Measurements from ENCODE around the gene TPM2. TPM values are rescaled to one million over a fixed set of nuclear protein-coding genes. Genes with fewer than 3 reads are reported as not detected.

TPM2 gene
- total RNA-seq, 1 donor from 2014 or later = 1,070 TPM

- no peak for DNase-seq
- H3K9me3 ChIP-seq (replicated peaks) = no peaks in the 10 kb centered on the region
- intact Hi-C loops (cut with micrococcal nuclease) = no loop called here
- no peak overlapping the region for H3K4me3 ChIP-seq
- no peaks in the 10 kb centered on the region for H3K27me3 ChIP-seq (ENCODE audit: low read depth)
- TF ChIP-seq CTCF (IDR thresholded peaks at IDR 0.05; ENCODE audit: borderline replicate concordance) = no peak
- H3K36me3 ChIP-seq = peaks cover 48% of the 10 kb centered on the region
- H3K27ac ChIP-seq (replicated peaks) = no peak overlapping the region
- H3K4me1 ChIP-seq = peaks cover 49% of the 10 kb centered on the region
These were observed 6.4 kb downstream of the TPM2 start for GRCh38 chr9:35683323-35683722.

GRCh38 chr9:35682520-35683315 lies 7.0 kb downstream of the TPM2 start:
- no peak for TF ChIP-seq CTCF (IDR thresholded peaks at IDR 0.05; ENCODE audit: borderline replicate concordance)
- H3K9me3 ChIP-seq (replicated peaks) = no peaks in the 10 kb centered on the region
- peaks cover 43% of the 10 kb centered on the region for H3K4me1 ChIP-seq
- H3K27ac ChIP-seq (replicated peaks) = peak overlapping the region; percentile 8
- H3K36me3 ChIP-seq = peaks cover 47% of the 10 kb centered on the region
- DNase-seq = no peak
- H3K4me3 ChIP-seq = no peak overlapping the region
- H3K27me3 ChIP-seq (ENCODE audit: low read depth) = no peaks in the 10 kb centered on the region
- intact Hi-C loops (cut with micrococcal nuclease) = no loop called here

- Histone ChIP-seq H3K36me3 (peaks cover 41% of the 10 kb centered on the region), H3K27ac (replicated peaks) (peak overlapping the region; percentile 30), H3K4me3 (no peak overlapping the region), H3K4me1 (peaks cover 36% of the 10 kb centered on the region), H3K9me3 (replicated peaks) (no peaks in the 10 kb centered on the region), H3K27me3 (ENCODE audit: low read depth) (no peaks in the 10 kb centered on the region)
- intact Hi-C loops (cut with micrococcal nuclease) = no loop called here
- TF ChIP-seq CTCF (IDR thresholded peaks at IDR 0.05; ENCODE audit: borderline replicate concordance) = no peak
- no peak for DNase-seq
These were observed 7.7 kb downstream of the TPM2 start for GRCh38 chr9:35682051-35682450.

- no peak for TF ChIP-seq CTCF (IDR thresholded peaks at IDR 0.05; ENCODE audit: borderline replicate concordance)
- no peaks in the 10 kb centered on the region for H3K9me3 ChIP-seq (replicated peaks)
- intact Hi-C loops (cut with micrococcal nuclease) = no loop called here
- H3K27ac ChIP-seq (replicated peaks) = peak overlapping the region; percentile 30
- H3K36me3 ChIP-seq = peaks cover 41% of the 10 kb centered on the region
- H3K4me3 ChIP-seq = no peak overlapping the region
- H3K27me3 ChIP-seq (ENCODE audit: low read depth) = no peaks in the 10 kb centered on the region
- no peak for DNase-seq
- peaks cover 31% of the 10 kb centered on the region for H3K4me1 ChIP-seq
These were observed 8.3 kb downstream of the TPM2 start for GRCh38 chr9:35681341-35682002.

- Histone ChIP-seq H3K27ac (replicated peaks) (no peak overlapping the region), H3K9me3 (replicated peaks) (no peaks in the 10 kb centered on the region), H3K36me3 (peaks cover 36% of the 10 kb centered on the region), H3K27me3 (ENCODE audit: low read depth) (no peaks in the 10 kb centered on the region), H3K4me1 (peaks cover 31% of the 10 kb centered on the region), H3K4me3 (no peak overlapping the region)
- no peak for TF ChIP-seq CTCF (IDR thresholded peaks at IDR 0.05; ENCODE audit: borderline replicate concordance)
- no peak for DNase-seq
- intact Hi-C loops (cut with micrococcal nuclease) = no loop called here
These were observed 9.2 kb downstream of the TPM2 start for GRCh38 chr9:35680331-35681105.

Data from left ventricle myocardium inferior (tissue), 1 donor.